Loucy (cell line): Measurements from ENCODE around the gene CTPS2.
"Not testable (repeated sequence)": the region's sequence is repeated elsewhere in the genome, so short reads cannot be mapped to it uniquely, and the experiment has no call there.

Source experiments
- H2AFZ ChIP-seq: fragments of 200-600 bp; sonication (generic); 2 replicates; pipeline ENCODE4 v1.6.0; 2016; ENCODE audit warnings: antibody characterized with exemption, mild to moderate bottlenecking, low read length, moderate library complexity
- H3F3A ChIP-seq: fragments of 200-600 bp; 2 replicates; pipeline ENCODE4 v1.6.0; 2016; ENCODE audit warnings: antibody characterized with exemption, low read depth, mild to moderate bottlenecking
- H3K27me3 ChIP-seq: fragments of 200-600 bp; sonication (generic); 2 replicates; pipeline ENCODE4 v1.6.1; 2014; ENCODE audit warnings: low read length, mild to moderate bottlenecking; ENCODE audit not compliant: insufficient read depth, poor library complexity, severe bottlenecking
- H3K36me3 ChIP-seq: fragments of 200-600 bp; sonication (generic); 2 replicates; pipeline ENCODE4 v1.6.1; 2016; ENCODE audit warnings: low read length; ENCODE audit not compliant: insufficient read depth
- H3K4me1 ChIP-seq: fragments of 200-600 bp; sonication (generic); 2 replicates; pipeline ENCODE4 v1.5.1; 2014; ENCODE audit warnings: low read length, mild to moderate bottlenecking; ENCODE audit not compliant: insufficient read depth, poor library complexity, severe bottlenecking
- H3K4me2 ChIP-seq: fragments of 200-600 bp; sonication (generic); 2 replicates; pipeline ENCODE4 v1.6.0; 2014; ENCODE audit warnings: antibody characterized with exemption, low read length, low read depth, mild to moderate bottlenecking; ENCODE audit not compliant: poor library complexity, severe bottlenecking
- H3K4me3 ChIP-seq: fragments of 200-600 bp; sonication (generic); 2 replicates; pipeline ENCODE4 v1.5.1; 2014; ENCODE audit warnings: low read length, mild to moderate bottlenecking, mixed read lengths; ENCODE audit not compliant: poor library complexity, severe bottlenecking
- H3K79me2 ChIP-seq: fragments of 200-600 bp; sonication (generic); 2 replicates; pipeline ENCODE4 v1.6.1; 2014; ENCODE audit warnings: low read length; ENCODE audit not compliant: insufficient read depth
- H3K9ac ChIP-seq: fragments of 200-600 bp; sonication (generic); 2 replicates; pipeline ENCODE4 v1.6.0; 2014; ENCODE audit warnings: mild to moderate bottlenecking, low read depth, low read length, moderate library complexity; ENCODE audit not compliant: poor library complexity, severe bottlenecking
- H3K9me2 ChIP-seq: fragments of 200-600 bp; sonication (generic); replicated peaks from 2 replicates; pipeline ENCODE4 v1.6.1; 2016; ENCODE audit warnings: low read depth, low read length, mixed read lengths
- H3K9me3 ChIP-seq: fragments of 200-600 bp; sonication (generic); 2 replicates; pipeline ENCODE4 v1.6.1; 2014; ENCODE audit warnings: mild to moderate bottlenecking, antibody characterized with exemption, low read length, low read depth; ENCODE audit not compliant: insufficient read depth
- H4K20me1 ChIP-seq: fragments of 200-600 bp; sonication (generic); 2 replicates; pipeline ENCODE4 v1.6.0; 2014; ENCODE audit warnings: antibody characterized with exemption, low read length, mild to moderate bottlenecking; ENCODE audit not compliant: insufficient read depth, poor library complexity, severe bottlenecking
- EZH2phosphoT487 ChIP-seq: fragments of 200-600 bp; IDR thresholded peaks from 2 replicates; pipeline ENCODE4 v1.6.1; 2018; ENCODE audit warnings: antibody characterized with exemption, mild to moderate bottlenecking, moderate library complexity, borderline replicate concordance
- TF ChIP-seq, protein P1 (sequence below): fragments of 200-600 bp; sonication (generic); conservative IDR thresholded peaks from 2 replicates; pipeline ENCODE4 v1.5.1; 2014; ENCODE audit warnings: mild to moderate bottlenecking, antibody characterized with exemption, low read length

Gene CTPS2

DNA sequence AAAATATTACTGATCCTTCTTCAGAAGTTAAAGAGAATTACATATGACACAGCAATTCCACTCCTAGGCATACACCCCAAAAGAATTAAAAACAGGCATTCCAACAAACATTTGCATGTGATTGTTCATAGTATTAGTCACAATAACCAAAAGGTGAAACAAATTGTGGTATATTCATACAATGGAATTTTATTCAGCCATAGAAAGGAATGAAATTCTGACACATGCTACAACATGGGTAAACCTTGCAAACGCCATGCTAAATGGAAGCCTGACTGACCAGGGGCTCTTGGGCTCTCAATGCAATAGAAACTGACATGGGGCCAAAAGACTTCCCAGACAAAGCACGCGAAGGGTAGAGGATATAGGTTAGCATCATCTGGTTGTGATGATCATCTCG is 124.6 kb downstream of the CTPS2 start:
- no peaks in the 10 kb centered on the region for H3K9me2 ChIP-seq
- TF ChIP-seq, protein P1, sequence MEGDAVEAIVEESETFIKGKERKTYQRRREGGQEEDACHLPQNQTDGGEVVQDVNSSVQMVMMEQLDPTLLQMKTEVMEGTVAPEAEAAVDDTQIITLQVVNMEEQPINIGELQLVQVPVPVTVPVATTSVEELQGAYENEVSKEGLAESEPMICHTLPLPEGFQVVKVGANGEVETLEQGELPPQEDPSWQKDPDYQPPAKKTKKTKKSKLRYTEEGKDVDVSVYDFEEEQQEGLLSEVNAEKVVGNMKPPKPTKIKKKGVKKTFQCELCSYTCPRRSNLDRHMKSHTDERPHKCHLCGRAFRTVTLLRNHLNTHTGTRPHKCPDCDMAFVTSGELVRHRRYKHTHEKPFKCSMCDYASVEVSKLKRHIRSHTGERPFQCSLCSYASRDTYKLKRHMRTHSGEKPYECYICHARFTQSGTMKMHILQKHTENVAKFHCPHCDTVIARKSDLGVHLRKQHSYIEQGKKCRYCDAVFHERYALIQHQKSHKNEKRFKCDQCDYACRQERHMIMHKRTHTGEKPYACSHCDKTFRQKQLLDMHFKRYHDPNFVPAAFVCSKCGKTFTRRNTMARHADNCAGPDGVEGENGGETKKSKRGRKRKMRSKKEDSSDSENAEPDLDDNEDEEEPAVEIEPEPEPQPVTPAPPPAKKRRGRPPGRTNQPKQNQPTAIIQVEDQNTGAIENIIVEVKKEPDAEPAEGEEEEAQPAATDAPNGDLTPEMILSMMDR: no peak
- no peak for TF ChIP-seq EZH2phosphoT487
- no peaks in the 10 kb centered on the region for H3F3A ChIP-seq
- no peaks in the 10 kb centered on the region for H3K9me3 ChIP-seq
- H3K4me2 ChIP-seq: no peak overlapping the region
- no peaks in the 10 kb centered on the region for H3K4me1 ChIP-seq
- no peaks in the 10 kb centered on the region for H4K20me1 ChIP-seq
- no peak overlapping the region for H3K9ac ChIP-seq
- no peaks in the 10 kb centered on the region for H3K79me2 ChIP-seq
- H3K27me3 ChIP-seq: no peaks in the 10 kb centered on the region
- H3K4me3 ChIP-seq: no peak overlapping the region
- peaks cover 5% of the 10 kb centered on the region; the same call in 1 of the 2 replicates for H3K36me3 ChIP-seq
- no peak overlapping the region for H2AFZ ChIP-seq

DNA sequence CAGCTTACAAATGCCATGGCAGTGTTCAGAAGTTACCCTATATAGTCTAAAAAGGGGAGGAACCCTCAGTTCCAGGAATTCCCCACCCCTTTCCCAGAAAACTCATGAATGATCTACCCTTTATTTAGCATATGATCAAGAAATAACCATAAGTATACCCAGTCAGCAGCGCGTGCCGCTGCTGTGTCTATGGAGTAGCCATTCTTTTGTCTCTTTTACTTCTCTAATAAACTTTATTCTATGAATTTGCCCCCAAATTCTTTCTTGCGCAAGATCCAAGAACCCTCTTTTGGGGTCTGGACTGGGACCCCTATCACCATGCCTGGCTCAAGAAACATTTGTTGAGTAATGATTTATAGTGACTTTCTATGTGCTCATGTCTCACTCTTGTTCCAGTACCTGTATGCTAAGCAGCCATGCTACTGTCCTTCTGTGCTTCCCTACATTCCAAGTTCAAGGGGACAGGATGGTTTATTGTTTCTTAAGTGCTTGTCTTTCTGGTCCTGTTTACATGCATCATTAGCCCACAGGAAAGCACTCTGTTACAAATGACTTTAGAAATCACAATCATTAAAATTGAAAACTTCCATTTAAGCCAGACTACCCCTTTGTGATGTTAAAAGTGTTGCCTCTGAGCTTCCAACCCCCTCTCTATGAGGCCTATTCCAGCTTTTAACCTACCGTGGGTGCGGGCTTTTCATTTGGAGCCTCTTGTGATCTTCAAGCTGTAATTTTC is 125.9 kb downstream of the CTPS2 start:
- no peak overlapping the region for H3K9ac ChIP-seq
- no peaks in the 10 kb centered on the region for H3K4me1 ChIP-seq
- H4K20me1 ChIP-seq: no peaks in the 10 kb centered on the region
- H3K4me3 ChIP-seq: no peak overlapping the region
- no peak overlapping the region for H3K4me2 ChIP-seq
- no peaks in the 10 kb centered on the region for H3K9me3 ChIP-seq
- TF ChIP-seq EZH2phosphoT487: no peak
- TF ChIP-seq, protein P1: no peak
- H3K36me3 ChIP-seq: peaks cover 5% of the 10 kb centered on the region; the same call in 1 of the 2 replicates
- H3K9me2 ChIP-seq: no peaks in the 10 kb centered on the region
- no peaks in the 10 kb centered on the region for H3F3A ChIP-seq
- no peaks in the 10 kb centered on the region for H3K27me3 ChIP-seq
- no peaks in the 10 kb centered on the region for H3K79me2 ChIP-seq
- no peak overlapping the region for H2AFZ ChIP-seq

DNA sequence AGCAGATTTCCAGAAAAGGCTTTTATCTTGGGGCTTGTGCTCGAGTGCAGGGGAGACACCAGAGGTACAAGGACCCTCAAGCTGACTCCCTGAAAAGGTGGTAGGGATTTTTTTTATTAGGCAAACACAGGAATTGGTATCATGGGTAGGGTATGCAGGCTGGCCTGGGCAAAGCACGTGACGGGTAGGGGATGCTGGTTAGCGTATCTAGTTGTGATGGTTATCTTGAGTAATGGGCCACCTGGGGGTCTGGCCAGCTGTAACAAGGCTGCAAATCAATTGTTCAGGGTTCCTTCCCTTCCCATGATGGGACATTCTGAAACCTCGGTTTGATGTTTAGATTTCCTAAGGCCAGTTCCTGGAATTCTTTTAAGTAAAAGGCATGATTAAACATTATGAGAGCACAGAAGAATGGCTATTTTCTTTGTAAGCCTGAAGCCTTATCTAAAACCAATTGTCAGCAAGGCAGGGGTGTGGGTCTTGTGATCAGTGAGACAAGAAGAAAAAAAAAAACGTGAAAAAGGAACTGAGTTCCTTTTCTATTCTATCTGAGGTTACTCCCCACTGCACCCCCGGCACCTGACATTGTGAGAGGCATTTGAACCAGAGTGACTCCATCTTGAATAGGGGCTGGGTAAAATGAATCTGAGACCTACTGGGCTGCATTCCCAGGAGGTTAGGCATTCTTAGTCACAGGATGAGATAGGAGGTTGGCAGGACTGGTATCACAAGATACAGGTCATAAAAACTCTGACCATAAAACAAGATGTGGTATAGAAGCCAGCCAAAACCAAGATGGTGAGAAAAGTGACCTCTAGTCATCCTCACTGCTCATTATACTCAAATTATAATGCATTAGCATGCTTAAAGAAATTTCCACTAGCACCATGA is 126.7 kb downstream of the CTPS2 start:
- Histone ChIP-seq H4K20me1 (no peaks in the 10 kb centered on the region), H3K9ac (no peak overlapping the region), H3K36me3 (no peaks in the 10 kb centered on the region), H2AFZ (no peak overlapping the region), H3K4me1 (no peaks in the 10 kb centered on the region), H3K27me3 (no peaks in the 10 kb centered on the region), H3K4me3 (no peak overlapping the region), H3K79me2 (no peaks in the 10 kb centered on the region), H3K9me2 (no peaks in the 10 kb centered on the region), H3K4me2 (no peak overlapping the region), H3F3A (no peaks in the 10 kb centered on the region), H3K9me3 (no peaks in the 10 kb centered on the region)
- no peak for TF ChIP-seq EZH2phosphoT487
- TF ChIP-seq, protein P1: no peak

DNA sequence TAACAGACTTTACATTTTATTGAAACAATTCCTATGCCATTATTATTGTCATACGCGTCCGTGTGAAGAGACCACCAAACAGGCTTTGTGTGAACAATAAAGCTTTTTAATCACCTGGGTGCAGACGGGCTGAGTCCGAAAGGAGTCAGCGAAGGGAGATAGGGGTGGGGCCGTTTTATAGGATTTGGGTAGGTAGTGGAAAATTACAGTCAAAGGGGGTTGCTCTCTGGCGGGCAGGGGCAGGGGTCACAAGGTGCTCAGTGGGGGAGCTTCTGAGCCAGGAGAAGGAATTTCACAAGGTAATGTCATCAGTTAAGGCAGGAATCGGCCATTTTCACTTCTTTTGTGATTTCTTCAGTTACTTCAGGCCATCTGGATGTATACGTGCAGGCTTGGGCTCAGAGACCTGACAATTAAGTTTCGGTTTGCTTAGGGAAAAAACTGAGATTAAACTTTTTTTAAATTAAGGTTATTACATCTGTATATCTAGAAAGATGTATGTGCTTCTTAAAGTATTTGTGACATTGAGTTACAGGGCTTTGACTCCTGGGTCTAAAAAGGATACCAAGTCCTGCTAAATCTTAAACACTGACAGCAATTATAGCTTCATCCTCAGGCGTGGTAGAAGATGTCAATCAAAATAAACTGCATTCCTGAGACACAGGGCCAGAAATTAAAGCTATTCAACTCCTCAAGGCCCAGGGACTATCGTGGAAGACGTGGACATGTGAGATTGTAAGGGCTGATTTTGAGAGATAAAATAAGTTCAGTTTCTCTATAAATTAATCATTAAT is 132.3 kb downstream of the CTPS2 start:
- not testable (repeated sequence) for H2AFZ ChIP-seq, H3K4me1 ChIP-seq, H3K79me2 ChIP-seq, H3F3A ChIP-seq, H3K27me3 ChIP-seq, H3K9ac ChIP-seq, H4K20me1 ChIP-seq, H3K9me2 ChIP-seq, H3K36me3 ChIP-seq, H3K4me2 ChIP-seq, H3K9me3 ChIP-seq, H3K4me3 ChIP-seq
